PC-3 (cell line): Measurements from ENCODE around the gene RIPOR2. TPM values are rescaled to one million over a fixed set of nuclear protein-coding genes. Genes with fewer than 3 reads are reported as not detected.

Source experiments
- ATAC-seq: fragments of 200-7000 bp; cut with Tn5 transposase; 2 replicates; pipeline ENCODE4 v1.9.1; 2020; ENCODE audit warnings: mild to moderate bottlenecking, moderate library complexity
- BruUV-seq: library from RNA; stranded (reverse); fragments of 400-500 nt; replicated peaks from 2 replicates; lab custom pipeline; 2021; lab: Mats Ljungman, UMichigan
- CTCF ChIA-PET: fragments of 300-600 bp; sonication (Branson Sonifier 250); formaldehyde crosslinking; loops from one replicate; lab custom pipeline; 2022; ENCODE audit warnings: antibody characterized with exemption; lab: Charles Lee
- POLR2A ChIA-PET: fragments of 300-600 bp; sonication (Branson Sonifier 250); formaldehyde crosslinking; loops from one replicate; lab custom pipeline; 2022; ENCODE audit warnings: antibody characterized with exemption; ENCODE audit not compliant: unreplicated experiment; lab: Charles Lee
- DNase-seq: peaks from one replicate; pipeline ENCODE4 v3.0.0-alpha.2; 2015
- H2AFZ ChIP-seq: fragments of 300-600 bp; sonication (generic); 2 replicates; pipeline ENCODE4 v1.6.0; 2016; ENCODE audit warnings: antibody characterized with exemption, low read length
- H3F3A ChIP-seq: fragments of 300-600 bp; sonication (generic); one replicate; pipeline ENCODE4 v1.6.0; 2017; ENCODE audit warnings: antibody characterized with exemption, low read length, control low read depth, mild to moderate bottlenecking; ENCODE audit not compliant: unreplicated experiment
- H3K27ac ChIP-seq: fragments of 300-600 bp; sonication (generic); 2 replicates; pipeline ENCODE4 v1.5.1; 2016; ENCODE audit warnings: mild to moderate bottlenecking, low read length
- H3K27me3 ChIP-seq: fragments of 300-600 bp; sonication (generic); 2 replicates; pipeline ENCODE4 v1.6.1; 2016; ENCODE audit warnings: low read length, mixed read lengths
- H3K36me3 ChIP-seq: fragments of 300-600 bp; sonication (generic); 2 replicates; pipeline ENCODE4 v1.6.1; 2016; ENCODE audit warnings: low read depth, mixed run types, low read length, mixed read lengths
- H3K4me1 ChIP-seq: fragments of 300-600 bp; sonication (generic); 2 replicates; pipeline ENCODE4 v1.5.1; 2016; ENCODE audit warnings: low read length; ENCODE audit not compliant: insufficient read depth
- H3K4me2 ChIP-seq: fragments of 300-600 bp; sonication (generic); 2 replicates; pipeline ENCODE4 v1.6.0; 2016; ENCODE audit warnings: low read length
- H3K4me3 ChIP-seq: fragments of 300-600 bp; sonication (generic); 2 replicates; pipeline ENCODE4 v1.5.1; 2016; ENCODE audit warnings: mild to moderate bottlenecking, low read length, mixed read lengths
- H3K79me2 ChIP-seq: fragments of 300-600 bp; sonication (generic); 2 replicates; pipeline ENCODE4 v1.6.1; 2017; ENCODE audit warnings: low read length, mixed read lengths
- H3K9ac ChIP-seq: fragments of 300-600 bp; sonication (generic); 2 replicates; pipeline ENCODE4 v1.6.0; 2016; ENCODE audit warnings: mild to moderate bottlenecking, low read length
- H3K9me2 ChIP-seq: fragments of 300-600 bp; sonication (generic); replicated peaks from 2 replicates; pipeline ENCODE4 v1.6.1; 2016; ENCODE audit warnings: mixed run types, low read length, mixed read lengths
- H3K9me3 ChIP-seq: fragments of 300-600 bp; sonication (generic); 2 replicates; pipeline ENCODE4 v1.6.1; 2016; ENCODE audit warnings: low read length, mixed read lengths
- H4K20me1 ChIP-seq: fragments of 300-600 bp; sonication (generic); 2 replicates; pipeline ENCODE4 v1.6.1; 2016; ENCODE audit warnings: low read length, mixed read lengths
- EZH2 ChIP-seq: fragments of 300-600 bp; sonication (generic); IDR thresholded peaks from one replicate; pipeline ENCODE4 v1.6.1; 2017; ENCODE audit warnings: antibody characterized with exemption, mild to moderate bottlenecking, low read length; ENCODE audit not compliant: unreplicated experiment
- EZH2phosphoT487 ChIP-seq: fragments of 300-600 bp; sonication (generic); IDR thresholded peaks from 2 replicates; pipeline ENCODE4 v1.6.1; 2018; ENCODE audit warnings: mild to moderate bottlenecking, antibody characterized with exemption, low read length, borderline replicate concordance
- intact Hi-C: fragments of 100-400 bp; cut with micrococcal nuclease; formaldehyde crosslinking; loops from 2 replicates; pipeline ENCODE4 v1.9.0; 2023
- total RNA-seq: library from RNA; depleted of rRNA; stranded (reverse); fragments of >200 nt; gene quantifications from 2 replicates; pipeline ENCODE4 v1.2.3, GENCODE V29; 2014
- TF ChIP-seq, protein P1 (sequence below): fragments of 300-600 bp; sonication (generic); conservative IDR thresholded peaks from 2 replicates; pipeline ENCODE4 v1.5.1; 2017; ENCODE audit warnings: antibody characterized with exemption, low read depth, mild to moderate bottlenecking, low read length

RIPOR2 gene
- total RNA-seq, 1 experiment from 2014 or later, result 0.44 TPM

DNA sequence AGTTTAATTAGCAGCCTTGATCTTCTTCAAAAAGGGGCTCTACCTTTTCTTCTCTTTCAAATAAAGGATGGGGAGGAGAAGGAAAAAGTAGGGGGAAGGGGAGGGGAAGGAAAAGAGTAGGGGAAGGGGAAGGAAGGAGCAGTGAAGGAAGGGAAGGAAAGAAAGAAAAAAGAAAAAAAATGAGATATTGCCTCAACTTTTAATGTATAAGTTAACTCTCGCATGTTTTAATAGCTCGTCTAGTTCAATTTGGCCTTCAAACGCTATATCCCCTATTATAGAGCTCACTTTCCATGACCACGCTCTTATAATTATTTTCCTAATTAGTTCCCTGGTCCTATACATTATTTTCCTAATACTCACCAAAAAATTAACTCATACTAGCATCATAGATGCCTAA, 11.9 kb upstream of the RIPOR2 start:
- H2AFZ ChIP-seq, result no peak overlapping the region
- no peaks in the 10 kb centered on the region for H3K9me2 ChIP-seq
- H3K36me3 ChIP-seq, result no peaks in the 10 kb centered on the region
- no peak overlapping the region for H3K4me3 ChIP-seq
- no peak overlapping the region for H3K9ac ChIP-seq
- no TSS peak for BruUV-seq
- H3K4me1 ChIP-seq, result no peaks in the 10 kb centered on the region
- ATAC-seq (no peak), DNase-seq (no peak)
- intact Hi-C loops, result no loop called here
- ChIA-PET CTCF (no interaction called here), POLR2A (no interaction called here)
- TF ChIP-seq, protein P1, sequence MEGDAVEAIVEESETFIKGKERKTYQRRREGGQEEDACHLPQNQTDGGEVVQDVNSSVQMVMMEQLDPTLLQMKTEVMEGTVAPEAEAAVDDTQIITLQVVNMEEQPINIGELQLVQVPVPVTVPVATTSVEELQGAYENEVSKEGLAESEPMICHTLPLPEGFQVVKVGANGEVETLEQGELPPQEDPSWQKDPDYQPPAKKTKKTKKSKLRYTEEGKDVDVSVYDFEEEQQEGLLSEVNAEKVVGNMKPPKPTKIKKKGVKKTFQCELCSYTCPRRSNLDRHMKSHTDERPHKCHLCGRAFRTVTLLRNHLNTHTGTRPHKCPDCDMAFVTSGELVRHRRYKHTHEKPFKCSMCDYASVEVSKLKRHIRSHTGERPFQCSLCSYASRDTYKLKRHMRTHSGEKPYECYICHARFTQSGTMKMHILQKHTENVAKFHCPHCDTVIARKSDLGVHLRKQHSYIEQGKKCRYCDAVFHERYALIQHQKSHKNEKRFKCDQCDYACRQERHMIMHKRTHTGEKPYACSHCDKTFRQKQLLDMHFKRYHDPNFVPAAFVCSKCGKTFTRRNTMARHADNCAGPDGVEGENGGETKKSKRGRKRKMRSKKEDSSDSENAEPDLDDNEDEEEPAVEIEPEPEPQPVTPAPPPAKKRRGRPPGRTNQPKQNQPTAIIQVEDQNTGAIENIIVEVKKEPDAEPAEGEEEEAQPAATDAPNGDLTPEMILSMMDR, result no peak
- no peak overlapping the region for H3K27ac ChIP-seq
- H3K27me3 ChIP-seq, result peaks cover 13% of the 10 kb centered on the region; the same call in 1 of the 2 replicates
- H3F3A ChIP-seq, result no peaks in the 10 kb centered on the region
- H3K9me3 ChIP-seq, result peaks cover 9% of the 10 kb centered on the region; the same call in 1 of the 2 replicates
- no peaks in the 10 kb centered on the region for H4K20me1 ChIP-seq
- no peaks in the 10 kb centered on the region for H3K79me2 ChIP-seq
- H3K4me2 ChIP-seq, result no peak overlapping the region

DNA sequence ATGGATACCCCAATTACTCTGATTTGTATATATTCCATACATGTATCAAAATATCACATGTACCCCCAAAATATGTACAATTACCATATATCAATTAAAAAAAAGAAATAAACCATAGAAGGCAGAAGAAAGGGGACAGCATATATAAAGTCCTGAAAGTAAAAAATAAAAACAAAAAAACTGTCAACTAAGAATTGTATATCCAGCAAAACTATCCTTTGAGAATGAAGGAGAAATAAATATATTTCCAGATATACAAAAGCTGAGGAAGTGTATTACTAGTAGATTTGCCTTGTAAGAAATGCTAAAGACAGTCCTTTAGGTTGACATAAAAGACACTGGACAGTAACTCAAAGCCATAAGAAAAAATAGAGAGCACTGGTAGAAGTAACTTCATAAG, 9.3 kb upstream of the RIPOR2 start:
- no peak for ATAC-seq
- H3K36me3 ChIP-seq, result no peaks in the 10 kb centered on the region
- POLR2A ChIA-PET, result no interaction called here

DNA sequence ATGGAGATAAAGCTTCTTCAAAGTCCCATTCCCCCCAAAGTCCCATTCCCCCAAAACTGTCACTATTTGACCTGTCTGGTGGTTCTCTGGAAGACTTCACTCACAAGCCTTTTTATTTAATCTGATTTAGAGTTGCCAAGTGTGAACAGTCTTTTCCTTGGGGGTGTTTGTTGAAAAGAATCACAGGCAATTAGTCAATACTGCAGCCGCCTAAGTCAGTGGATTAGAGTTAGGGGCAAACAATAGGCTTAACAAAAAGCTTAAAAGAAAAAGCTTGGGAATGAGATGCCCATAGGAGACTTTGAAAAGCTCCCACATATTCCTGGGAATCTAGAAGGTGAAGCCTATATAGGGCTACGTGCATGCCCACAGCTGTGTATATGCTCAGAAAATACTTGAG, 8.0 kb upstream of the RIPOR2 start:
- Histone ChIP-seq H3K36me3 (no peaks in the 10 kb centered on the region), H4K20me1 (no peaks in the 10 kb centered on the region), H3K79me2 (no peaks in the 10 kb centered on the region), H3K27ac (no peak overlapping the region), H2AFZ (no peak overlapping the region), H3F3A (no peaks in the 10 kb centered on the region), H3K9ac (no peak overlapping the region), H3K4me3 (no peak overlapping the region), H3K4me1 (no peaks in the 10 kb centered on the region), H3K27me3 (peaks cover under 1% of the 10 kb centered on the region; the same call in 1 of the 2 replicates), H3K9me3 (peaks cover 9% of the 10 kb centered on the region; the same call in 1 of the 2 replicates), H3K4me2 (no peak overlapping the region), H3K9me2 (no peaks in the 10 kb centered on the region)
- intact Hi-C loops, result no loop called here
- TF ChIP-seq EZH2 (no peak), EZH2phosphoT487 (no peak)
- TF ChIP-seq, protein P1, result no peak
- DNase-seq (no peak), ATAC-seq (no peak)
- ChIA-PET CTCF (no interaction called here), POLR2A (no interaction called here)
- no TSS peak for BruUV-seq

More for the DNA sequence above, 9.3 kb upstream of the RIPOR2 start:
- H3K27ac ChIP-seq, result no peak overlapping the region
- peaks cover 7% of the 10 kb centered on the region; the same call in 1 of the 2 replicates for H3K27me3 ChIP-seq
- no peaks in the 10 kb centered on the region for H4K20me1 ChIP-seq
- H3K79me2 ChIP-seq, result no peaks in the 10 kb centered on the region
- H3K9me3 ChIP-seq, result peaks cover 9% of the 10 kb centered on the region; the same call in 1 of the 2 replicates
- no peak overlapping the region for H3K9ac ChIP-seq
- no peaks in the 10 kb centered on the region for H3F3A ChIP-seq
- H3K4me1 ChIP-seq, result no peaks in the 10 kb centered on the region
- intact Hi-C loops, result no loop called here
- TF ChIP-seq EZH2, result no peak
- no peak for TF ChIP-seq EZH2phosphoT487
- TF ChIP-seq, protein P1, result no peak
- H2AFZ ChIP-seq, result no peak overlapping the region
- CTCF ChIA-PET, result no interaction called here
- no peak for DNase-seq
- no TSS peak for BruUV-seq
- no peak overlapping the region for H3K4me3 ChIP-seq
- no peak overlapping the region for H3K4me2 ChIP-seq
- H3K9me2 ChIP-seq, result no peaks in the 10 kb centered on the region
